Esophagus (tissue), 2 donors: ENCODE results near the gene MCEMP1. TPM values are rescaled to one million over a fixed set of nuclear protein-coding genes. Genes with fewer than 3 reads are reported as not detected.

Experiments
- H3K27ac ChIP-seq, 2 donors: one replicate each; pipeline ENCODE4 v1.5.1; 2013; ENCODE audit warnings: low read depth in 2 of 2, mild to moderate bottlenecking in 2 of 2, inconsistent platforms in 1 of 2, low read length in 1 of 2, moderate library complexity in 1 of 2
- H3K27me3 ChIP-seq, 2 donors: one replicate each; pipeline ENCODE4 v1.6.1; 2013; ENCODE audit warnings: low read length in 2 of 2, control low read depth in 1 of 2, mild to moderate bottlenecking in 1 of 2; ENCODE audit not compliant: insufficient read depth in 2 of 2, control insufficient read depth in 1 of 2
- H3K36me3 ChIP-seq, 2 donors: one replicate each; pipeline ENCODE4 v1.6.1; 2013; ENCODE audit warnings: low read length in 1 of 2; ENCODE audit not compliant: control insufficient read depth in 2 of 2, insufficient read depth in 2 of 2
- H3K4me1 ChIP-seq, 2 donors: one replicate each; pipeline ENCODE4 v1.6.1; 2013; ENCODE audit warnings: low read length in 1 of 2; ENCODE audit not compliant: control insufficient read depth in 2 of 2, insufficient read depth in 2 of 2
- H3K4me3 ChIP-seq, 2 donors: one replicate each; pipeline ENCODE4 v1.5.1; 2013; ENCODE audit warnings: low read length in 2 of 2, mild to moderate bottlenecking in 2 of 2, low read depth in 1 of 2, moderate library complexity in 1 of 2
- H3K9me3 ChIP-seq, 2 donors: one replicate each; pipeline ENCODE4 v1.6.1; 2013; ENCODE audit warnings: mild to moderate bottlenecking in 2 of 2, low read depth in 1 of 2, low read length in 1 of 2, moderate library complexity in 1 of 2; ENCODE audit not compliant: control insufficient read depth in 2 of 2, insufficient read depth in 1 of 2
- WGBS, 2 donors: extraction: QIAGEN DNeasy Blood & Tissue Kit; methylation state at CpG; one replicate each; pipeline ENCODE4 v1.1.7; 2013; 5-methylcytosine and 5-hydroxymethylcytosine counted together
- polyA plus RNA-seq, 2 donors: library from polyadenylated mRNA; stranded (reverse); fragments of 200-250 nt; gene quantifications; one replicate each; pipeline ENCODE4 v1.2.3, GENCODE V29; 2013
- donor health status: healthy with polysubstance abuse.
- donor health status: Bipolar disorder and iron deficiency.

MCEMP1 gene
- polyA plus RNA-seq, 2 donors = 0.09 to 0.53 TPM

- Histone ChIP-seq H3K27ac (peak overlapping the region in 1 of 2 donors; percentile 34), H3K27me3 (no peaks in the 10 kb centered on the region), H3K4me1 (no peaks in the 10 kb centered on the region), H3K36me3 (peaks cover 0 to 2% of the 10 kb centered on the region in 2 donors), H3K4me3 (no peak overlapping the region), H3K9me3 (no peaks in the 10 kb centered on the region)
- WGBS, 2 donors = 4 to 5% methylated on average over 28 of the region's 28 CpGs
These were observed 24.7 kb upstream of the MCEMP1 start for GRCh38 chr19:7652061-7652641.

- Histone ChIP-seq H3K36me3 (no peaks in the 10 kb centered on the region), H3K27me3 (no peaks in the 10 kb centered on the region), H3K9me3 (no peaks in the 10 kb centered on the region), H3K4me3 (no peak overlapping the region), H3K4me1 (no peaks in the 10 kb centered on the region), H3K27ac (no peak overlapping the region)
- 37 to 45% methylated on average over 8 of the region's 8 CpGs for WGBS, 2 donors
These were observed 22.5 kb upstream of the MCEMP1 start for GRCh38 chr19:7654401-7654800.

GRCh38 chr19:7655581-7655980, 21.3 kb upstream of the MCEMP1 start:
- H3K27ac ChIP-seq = no peak overlapping the region
- H3K27me3 ChIP-seq = no peaks in the 10 kb centered on the region
- no peaks in the 10 kb centered on the region for H3K9me3 ChIP-seq
- no peaks in the 10 kb centered on the region for H3K4me1 ChIP-seq
- no peak overlapping the region for H3K4me3 ChIP-seq
- 74 to 78% methylated on average over 8 of the region's 8 CpGs for WGBS, 2 donors
- H3K36me3 ChIP-seq = no peaks in the 10 kb centered on the region

- Histone ChIP-seq H3K4me1 (no peaks in the 10 kb centered on the region), H3K9me3 (no peaks in the 10 kb centered on the region), H3K36me3 (no peaks in the 10 kb centered on the region), H3K27me3 (no peaks in the 10 kb centered on the region), H3K27ac (no peak overlapping the region), H3K4me3 (no peak overlapping the region)
- 32 to 38% methylated on average over 14 of the region's 14 CpGs for WGBS, 2 donors
These were observed 19.6 kb upstream of the MCEMP1 start for GRCh38 chr19:7657131-7657751.

- no peak overlapping the region for H3K27ac ChIP-seq
- H3K36me3 ChIP-seq = no peaks in the 10 kb centered on the region
- H3K4me1 ChIP-seq = no peaks in the 10 kb centered on the region
- H3K4me3 ChIP-seq = no peak overlapping the region
- WGBS, 2 donors = 32 to 43% methylated on average over 9 of the region's 9 CpGs
- H3K9me3 ChIP-seq = no peaks in the 10 kb centered on the region
- no peaks in the 10 kb centered on the region for H3K27me3 ChIP-seq
These were observed 18.6 kb upstream of the MCEMP1 start for GRCh38 chr19:7658219-7658686.

GRCh38 chr19:7661744-7662538, 14.9 kb upstream of the MCEMP1 start:
- Histone ChIP-seq H3K4me1 (no peaks in the 10 kb centered on the region), H3K4me3 (no peak overlapping the region), H3K27me3 (no peaks in the 10 kb centered on the region), H3K36me3 (no peaks in the 10 kb centered on the region), H3K9me3 (no peaks in the 10 kb centered on the region), H3K27ac (no peak overlapping the region)
- 78% methylated on average over 8 of the region's 8 CpGs for WGBS, 2 donors

GRCh38 chr19:7662657-7663056, 14.2 kb upstream of the MCEMP1 start:
- WGBS, 2 donors = 68 to 75% methylated on average over 14 of the region's 14 CpGs
- Histone ChIP-seq H3K9me3 (no peaks in the 10 kb centered on the region), H3K4me1 (no peaks in the 10 kb centered on the region), H3K27me3 (no peaks in the 10 kb centered on the region), H3K36me3 (no peaks in the 10 kb centered on the region), H3K27ac (no peak overlapping the region), H3K4me3 (no peak overlapping the region)

- Histone ChIP-seq H3K27me3 (no peaks in the 10 kb centered on the region), H3K36me3 (no peaks in the 10 kb centered on the region), H3K4me3 (no peak overlapping the region), H3K27ac (no peak overlapping the region), H3K9me3 (no peaks in the 10 kb centered on the region), H3K4me1 (no peaks in the 10 kb centered on the region)
- WGBS, 2 donors = 69 to 71% methylated on average over 7 of the region's 7 CpGs
These were observed 13.2 kb upstream of the MCEMP1 start for GRCh38 chr19:7663706-7664105.

GRCh38 chr19:7665076-7665475, 11.8 kb upstream of the MCEMP1 start:
- Histone ChIP-seq H3K4me1 (no peaks in the 10 kb centered on the region), H3K27ac (no peak overlapping the region), H3K36me3 (no peaks in the 10 kb centered on the region), H3K4me3 (no peak overlapping the region), H3K27me3 (no peaks in the 10 kb centered on the region), H3K9me3 (no peaks in the 10 kb centered on the region)
- 27 to 36% methylated on average over 4 of the region's 4 CpGs for WGBS, 2 donors
